ENCODE results near the gene RNF220. TPM values are rescaled to one million over a fixed set of nuclear protein-coding genes. Genes with fewer than 3 reads are reported as not detected.

RNF220 gene
- total and polyA plus RNA-seq, 2 of the 4 experiments (the other 2 are of a cell fraction), result 71.8 to 77.1 TPM

- no peak overlapping the region for H3K9ac ChIP-seq (ENCODE audit: low read depth, low read length)
- H2BK15ac ChIP-seq (ENCODE audit: low read depth, low read length), result no peak overlapping the region
- no peaks in the 10 kb centered on the region for H3K27me3 ChIP-seq (ENCODE audit: control insufficient read depth, insufficient read depth, low read length)
- H3K36me3 ChIP-seq (ENCODE audit: control insufficient read depth, insufficient read depth, low read length), result peaks cover 36% of the 10 kb centered on the region
- H4K91ac ChIP-seq (ENCODE audit: insufficient read depth, low read depth, low read length), result no peak overlapping the region
- H3K27ac ChIP-seq (ENCODE audit: insufficient read depth, low read length), result no peak overlapping the region
- H3K9me1 ChIP-seq (ENCODE audit: insufficient read depth, low read length), result peaks cover 16% of the 10 kb centered on the region
- H2AK9ac ChIP-seq (replicated peaks; ENCODE audit: low read depth, low read length, poor library complexity), result no peak overlapping the region
- BruUV-seq (replicated peaks), result no TSS peak
- no peak for DNase-seq
- no peak overlapping the region for H4K5ac ChIP-seq (ENCODE audit: low read depth, low read length)
- intact Hi-C loops (cut with micrococcal nuclease), result loop anchor here (5.0 kb wide), 1 partner anchor 322 kb away; no protein-coding TSS in a partner anchor
- peaks cover 15% of the 10 kb centered on the region for H3K4me1 ChIP-seq (ENCODE audit: control insufficient read depth, insufficient read depth, low read length)
- TF ChIP-seq ELK1 (IDR thresholded peaks at IDR 0.05; ENCODE audit: borderline replicate concordance, low read depth, low read length) (no peak), MAFK (IDR thresholded peaks at IDR 0.05; ENCODE audit: low read depth, low read length) (no peak), SMC3 (IDR thresholded peaks at IDR 0.05; ENCODE audit: low read depth, low read length) (no peak)
- no peak overlapping the region for H4K8ac ChIP-seq (ENCODE audit: low read depth in 2 of 2, low read length in 2 of 2)
- H3K4me3 ChIP-seq (ENCODE audit: insufficient read depth, low read depth, low read length), result no peak overlapping the region
- no peak overlapping the region for H2BK20ac ChIP-seq (ENCODE audit: low read depth, low read length)
- no peak overlapping the region for H3K18ac ChIP-seq (ENCODE audit: low read depth, low read length)
- dilution Hi-C loops (cut with HindIII; ENCODE audit: low sequenced_read_pairs, unreplicated experiment), result no loop called here
- H4K20me1 ChIP-seq (ENCODE audit: insufficient read depth, low read length), result peaks cover 36% of the 10 kb centered on the region
- no peak overlapping the region for H3K23ac ChIP-seq (ENCODE audit: low read depth, low read length)
- no peak for ATAC-seq (ENCODE audit: low read depth)
- H3K9me3 ChIP-seq (ENCODE audit: control insufficient read depth, insufficient read depth, low read length), result no peaks in the 10 kb centered on the region
- no peak overlapping the region for H2BK5ac ChIP-seq (ENCODE audit: low read depth, low read length, poor library complexity, severe bottlenecking)
- POLR2A ChIA-PET (ENCODE audit: unreplicated experiment), result no interaction called here
- H2AFZ ChIP-seq (replicated peaks; ENCODE audit: low read length, poor library complexity), result no peak overlapping the region
- H3K79me1 ChIP-seq (ENCODE audit: low read depth in 1 of 2, low read length in 2 of 2), result peaks cover 0 to 12% of the 10 kb centered on the region in 2 experiments; a peak in 3 of 4 replicates
- H3K4me2 ChIP-seq (ENCODE audit: low read depth, low read length), result no peak overlapping the region
- H3K4ac ChIP-seq (ENCODE audit: low read depth, low read length), result no peak overlapping the region
- no peak overlapping the region for H3K56ac ChIP-seq (ENCODE audit: extremely low read depth, insufficient read depth, low read length)
- CTCF ChIA-PET, result no interaction called here
- no peak overlapping the region for H2AK5ac ChIP-seq (ENCODE audit: low read depth, low read length)
- WGBS, 2 experiments (ENCODE audit: extremely low coverage in 2 of 2, insufficient read length in 1 of 2), result no CpG with 5 or more reads among the region's 13 CpGs
- H3K14ac ChIP-seq (replicated peaks; ENCODE audit: low read depth, low read length), result no peak overlapping the region
- in situ Hi-C loops (cut with MboI; ENCODE audit: low sequenced_read_pairs), result loop anchor here (5.0 kb wide), 2 partner anchors 42 to 272 kb away; no protein-coding TSS in a partner anchor
- no peak overlapping the region for H2BK120ac ChIP-seq (ENCODE audit: low read depth, low read length)
Measured at GRCh38 chr1:44649788-44650158, 244.7 kb downstream of the RNF220 start.
